Body of pancreas (tissue), 4 donors: ENCODE results near the gene AKT1.

Experiments
- POLR2A ChIP-seq, 3 donors: fragments of 450-650 bp; IDR thresholded peaks; one replicate each; pipeline ENCODE4 v1.6.1; 2016; ENCODE audit warnings: antibody characterized with exemption in 3 of 3, mild to moderate bottlenecking in 2 of 3
- TF ChIP-seq, protein P1 (sequence below), 7 experiments: fragments of 450-650 bp in 4 of 7; fragments of 200-600 bp in 3 of 7; sonication (generic) in 3 of 7; IDR thresholded peaks; one replicate each; pipeline ENCODE4 v1.5.1; 2016 to 2019; ENCODE audit warnings: antibody characterized with exemption in 7 of 7

DNA sequence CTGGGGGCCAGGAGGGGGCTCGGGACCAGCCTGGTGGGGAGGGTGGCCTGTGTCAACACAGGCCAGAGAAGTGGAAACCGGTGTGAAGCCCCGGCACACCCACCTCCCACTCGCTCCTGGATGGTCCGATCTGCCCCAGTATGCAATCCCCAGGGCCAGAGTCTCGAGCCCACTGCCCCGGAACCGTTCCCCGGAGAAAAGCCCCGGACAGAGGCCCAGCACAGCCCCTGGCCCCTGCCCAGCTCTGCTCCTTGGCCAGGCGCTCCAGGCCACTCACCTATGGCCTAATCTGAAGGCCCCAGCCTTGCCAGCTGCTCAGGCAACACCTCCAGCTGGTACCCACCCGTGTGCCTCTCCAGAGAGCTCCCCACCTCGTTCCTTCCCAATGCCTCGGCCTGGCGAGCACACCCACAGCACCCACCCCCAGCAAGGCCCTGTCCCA is 17.7 kb downstream of the AKT1 start:
- TF ChIP-seq POLR2A (IDR thresholded peaks at IDR 0.05) = no peak
- TF ChIP-seq, protein P1, sequence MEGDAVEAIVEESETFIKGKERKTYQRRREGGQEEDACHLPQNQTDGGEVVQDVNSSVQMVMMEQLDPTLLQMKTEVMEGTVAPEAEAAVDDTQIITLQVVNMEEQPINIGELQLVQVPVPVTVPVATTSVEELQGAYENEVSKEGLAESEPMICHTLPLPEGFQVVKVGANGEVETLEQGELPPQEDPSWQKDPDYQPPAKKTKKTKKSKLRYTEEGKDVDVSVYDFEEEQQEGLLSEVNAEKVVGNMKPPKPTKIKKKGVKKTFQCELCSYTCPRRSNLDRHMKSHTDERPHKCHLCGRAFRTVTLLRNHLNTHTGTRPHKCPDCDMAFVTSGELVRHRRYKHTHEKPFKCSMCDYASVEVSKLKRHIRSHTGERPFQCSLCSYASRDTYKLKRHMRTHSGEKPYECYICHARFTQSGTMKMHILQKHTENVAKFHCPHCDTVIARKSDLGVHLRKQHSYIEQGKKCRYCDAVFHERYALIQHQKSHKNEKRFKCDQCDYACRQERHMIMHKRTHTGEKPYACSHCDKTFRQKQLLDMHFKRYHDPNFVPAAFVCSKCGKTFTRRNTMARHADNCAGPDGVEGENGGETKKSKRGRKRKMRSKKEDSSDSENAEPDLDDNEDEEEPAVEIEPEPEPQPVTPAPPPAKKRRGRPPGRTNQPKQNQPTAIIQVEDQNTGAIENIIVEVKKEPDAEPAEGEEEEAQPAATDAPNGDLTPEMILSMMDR (IDR thresholded peaks at IDR 0.05) = no peak
